Activated naive CD8-positive, alpha-beta T cell treated with anti-CD3 and anti-CD28 coated beads for 36 hours (primary cell): ENCODE results near the gene JAM2. TPM values are rescaled to one million over a fixed set of nuclear protein-coding genes. Genes with fewer than 3 reads are reported as not detected.

ENCODE experiments used
- DNase-seq: peaks from one replicate; pipeline ENCODE4 v3.0.0; 2021
- H3K27ac Mint-ChIP-seq: one replicate; pipeline ENCODE4 v1.8.0; 2022; ENCODE audit warnings: mild to moderate bottlenecking, moderate library complexity, mixed read lengths
- H3K27me3 Mint-ChIP-seq: one replicate; pipeline ENCODE4 v1.8.0; 2022; ENCODE audit warnings: mild to moderate bottlenecking, mixed read lengths
- H3K36me3 Mint-ChIP-seq: one replicate; pipeline ENCODE4 v1.8.0; 2021; ENCODE audit warnings: mild to moderate bottlenecking, mixed read lengths
- H3K4me1 Mint-ChIP-seq: one replicate; pipeline ENCODE4 v1.8.0; 2021; ENCODE audit warnings: mixed read lengths
- H3K4me3 Mint-ChIP-seq: one replicate; pipeline ENCODE4 v1.8.0; 2022; ENCODE audit warnings: mild to moderate bottlenecking, moderate library complexity, mixed read lengths
- H3K9me3 Mint-ChIP-seq: one replicate; pipeline ENCODE4 v1.8.0; 2022; ENCODE audit warnings: mixed read lengths
- total RNA-seq, 2 experiments: library from RNA; stranded (reverse); gene quantifications; one replicate each; pipeline ENCODE4 v1.2.3, GENCODE V29; 2021

JAM2 gene
- total RNA-seq, 2 experiments from 2014 or later = 2.5 to 3.4 TPM

DNA sequence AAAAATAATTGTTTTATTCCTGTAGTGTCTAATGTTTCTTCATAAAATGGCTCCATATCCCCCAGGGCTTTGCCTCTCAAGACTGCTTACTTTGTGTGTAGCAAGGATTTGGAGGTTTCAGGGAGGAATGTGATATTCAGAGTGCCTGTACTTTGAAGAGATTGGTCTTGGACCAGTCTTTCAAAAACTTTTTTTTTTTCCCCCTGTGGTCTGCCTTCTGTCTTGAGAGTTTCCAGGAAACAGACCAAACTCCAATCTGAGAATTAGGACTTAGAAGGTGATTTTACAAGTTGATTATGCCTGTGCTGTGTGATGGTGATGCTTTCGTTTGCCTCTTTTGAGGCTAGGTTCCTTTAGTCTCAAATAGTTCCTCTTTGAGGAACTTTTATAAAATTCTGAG, 121.6 kb downstream of the JAM2 start:
- Mint-ChIP-seq H3K27me3 (no peaks in the 10 kb centered on the region), H3K4me1 (peaks cover 27% of the 10 kb centered on the region), H3K27ac (no peak overlapping the region), H3K9me3 (no peaks in the 10 kb centered on the region), H3K36me3 (peaks cover 22% of the 10 kb centered on the region), H3K4me3 (no peak overlapping the region)
- no peak for DNase-seq

DNA sequence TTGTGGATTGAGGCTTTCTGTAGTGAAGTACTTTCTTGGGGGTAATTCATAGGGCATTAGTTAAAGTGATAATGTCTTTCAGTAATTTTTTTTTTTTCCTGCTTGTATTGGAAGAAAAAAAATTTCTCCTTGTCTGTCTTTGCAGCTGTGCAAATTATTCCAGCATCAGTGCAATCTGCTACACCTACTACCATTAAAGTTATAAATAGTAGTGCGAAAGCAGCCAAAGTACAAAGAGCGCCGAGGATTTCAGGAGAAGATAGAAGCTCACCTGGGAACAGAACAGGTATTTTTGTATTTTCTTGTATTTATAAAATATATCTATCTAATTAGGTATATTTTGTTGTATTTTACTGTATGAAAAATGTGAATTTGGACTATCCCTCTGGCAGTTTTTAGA, 125.0 kb downstream of the JAM2 start:
- peaks cover 16% of the 10 kb centered on the region for H3K36me3 Mint-ChIP-seq
- H3K27ac Mint-ChIP-seq = no peak overlapping the region
- no peak overlapping the region for H3K4me3 Mint-ChIP-seq

More for the DNA sequence above, 125.0 kb downstream of the JAM2 start:
- H3K9me3 Mint-ChIP-seq = no peaks in the 10 kb centered on the region
- no peak for DNase-seq
- H3K27me3 Mint-ChIP-seq = no peaks in the 10 kb centered on the region
- peaks cover 14% of the 10 kb centered on the region for H3K4me1 Mint-ChIP-seq

Other genes with a start within 250 kb of the JAM2 start
- 10 to 100 TPM; 86.1 to 86.2 TPM for gene MRPL39, start 31.8 kb upstream of the JAM2 start, total RNA-seq
- 100 to 1,000 TPM; 187 TPM for gene ATP5PF, start 95.6 kb downstream of the JAM2 start, total RNA-seq
- gene GABPA, start 95.7 kb downstream of the JAM2 start, total RNA-seq = 10 to 100 TPM; 25.7 to 26.4 TPM